ENCODE data around the gene ACOX3. TPM values are rescaled to one million over a fixed set of nuclear protein-coding genes. Genes with fewer than 3 reads are reported as not detected.

ACOX3 gene
- total RNA-seq, 2 experiments from 2014 or later: 12.7 to 16.8 TPM

GRCh38 chr4:8359193-8359592, 81.3 kb downstream of the ACOX3 start:
- Histone ChIP-seq H4K20me1 (ENCODE audit: insufficient read depth, low read length) (no peaks in the 10 kb centered on the region), H3K27ac (ENCODE audit: low read depth, low read length, poor library complexity, severe bottlenecking) (no peak overlapping the region), H3K4me3 (ENCODE audit: low read depth, low read length, poor library complexity, severe bottlenecking) (no peak overlapping the region), H3K9me3 (ENCODE audit: low read length) (peaks cover 15% of the 10 kb centered on the region; the same call in 1 of the 2 replicates), H3K4me1 (ENCODE audit: insufficient read depth, low read length, poor library complexity, severe bottlenecking) (no peaks in the 10 kb centered on the region), H3K36me3 (ENCODE audit: insufficient read depth, low read length) (no peaks in the 10 kb centered on the region), H2AFZ (ENCODE audit: low read length) (no peak overlapping the region), H3K9me2 (ENCODE audit: insufficient read depth, low read length) (no peaks in the 10 kb centered on the region), H3K79me2 (ENCODE audit: insufficient read depth, low read depth, low read length) (no peaks in the 10 kb centered on the region), H3K4me2 (ENCODE audit: low read length) (no peak overlapping the region)
- intact Hi-C loops (cut with micrococcal nuclease; ENCODE audit: unreplicated experiment): no loop called here
- BruUV-seq (replicated peaks): no TSS peak
- ChIA-PET POLR2A (no interaction called here), CTCF (ENCODE audit: unreplicated experiment) (no interaction called here)
- TF ChIP-seq CTCF (conservative IDR thresholded peaks at IDR 0.05; ENCODE audit: low read length) (no peak), EZH2phosphoT487 (IDR thresholded peaks at IDR 0.05; ENCODE audit: borderline replicate concordance, low read depth, low read length) (no peak)
- DNase-seq (ENCODE audit: low spot score): no peak

GRCh38 chr4:8356856-8357255, 83.7 kb downstream of the ACOX3 start:
- intact Hi-C loops (cut with micrococcal nuclease; ENCODE audit: unreplicated experiment): no loop called here
- Histone ChIP-seq H3K27ac (ENCODE audit: low read depth, low read length, poor library complexity, severe bottlenecking) (no peak overlapping the region), H3K36me3 (ENCODE audit: insufficient read depth, low read length) (no peaks in the 10 kb centered on the region), H3K79me2 (ENCODE audit: insufficient read depth, low read depth, low read length) (no peaks in the 10 kb centered on the region), H2AFZ (ENCODE audit: low read length) (no peak overlapping the region), H4K20me1 (ENCODE audit: insufficient read depth, low read length) (no peaks in the 10 kb centered on the region), H3K9me3 (ENCODE audit: low read length) (peaks cover 4% of the 10 kb centered on the region; the same call in 1 of the 2 replicates), H3K4me2 (ENCODE audit: low read length) (no peak overlapping the region), H3K4me3 (ENCODE audit: low read depth, low read length, poor library complexity, severe bottlenecking) (no peak overlapping the region), H3K9me2 (ENCODE audit: insufficient read depth, low read length) (no peaks in the 10 kb centered on the region), H3K4me1 (ENCODE audit: insufficient read depth, low read length, poor library complexity, severe bottlenecking) (no peaks in the 10 kb centered on the region)
- POLR2A ChIA-PET: no interaction called here
- no peak for DNase-seq (ENCODE audit: low spot score)
- CTCF ChIA-PET (ENCODE audit: unreplicated experiment): no interaction called here
- TF ChIP-seq CTCF (conservative IDR thresholded peaks at IDR 0.05; ENCODE audit: low read length): no peak
- no peak for TF ChIP-seq EZH2phosphoT487 (IDR thresholded peaks at IDR 0.05; ENCODE audit: borderline replicate concordance, low read depth, low read length)
- BruUV-seq (replicated peaks): no TSS peak

- no peak overlapping the region for H3K27ac ChIP-seq (ENCODE audit: low read depth, low read length, poor library complexity, severe bottlenecking)
- POLR2A ChIA-PET: no interaction called here
- no peaks in the 10 kb centered on the region for H4K20me1 ChIP-seq (ENCODE audit: insufficient read depth, low read length)
- no peak for DNase-seq (ENCODE audit: low spot score)
- no peaks in the 10 kb centered on the region for H3K36me3 ChIP-seq (ENCODE audit: insufficient read depth, low read length)
- no peak for TF ChIP-seq CTCF (conservative IDR thresholded peaks at IDR 0.05; ENCODE audit: low read length)
- TF ChIP-seq EZH2phosphoT487 (IDR thresholded peaks at IDR 0.05; ENCODE audit: borderline replicate concordance, low read depth, low read length): no peak
- H3K79me2 ChIP-seq (ENCODE audit: insufficient read depth, low read depth, low read length): no peaks in the 10 kb centered on the region
- H3K9me2 ChIP-seq (ENCODE audit: insufficient read depth, low read length): no peaks in the 10 kb centered on the region
- H2AFZ ChIP-seq (ENCODE audit: low read length): no peak overlapping the region
- no peaks in the 10 kb centered on the region for H3K4me1 ChIP-seq (ENCODE audit: insufficient read depth, low read length, poor library complexity, severe bottlenecking)
- no peak overlapping the region for H3K4me3 ChIP-seq (ENCODE audit: low read depth, low read length, poor library complexity, severe bottlenecking)
- intact Hi-C loops (cut with micrococcal nuclease; ENCODE audit: unreplicated experiment): no loop called here
- H3K4me2 ChIP-seq (ENCODE audit: low read length): no peak overlapping the region
- CTCF ChIA-PET (ENCODE audit: unreplicated experiment): no interaction called here
- no TSS peak for BruUV-seq (replicated peaks)
- H3K9me3 ChIP-seq (ENCODE audit: low read length): no peaks in the 10 kb centered on the region
These were observed 84.5 kb downstream of the ACOX3 start for GRCh38 chr4:8355864-8356565.

Data from OCI-LY7 (cell line).